HCT116 (cell line): Measurements from ENCODE around the gene ADPRS. TPM values are rescaled to one million over a fixed set of nuclear protein-coding genes. Genes with fewer than 3 reads are reported as not detected.

Experiments
- ATAC-seq: fragments of 200-7000 bp; cut with Tn5 transposase; 2 replicates; pipeline ENCODE4 v1.9.1; 2020; ENCODE audit warnings: mild to moderate bottlenecking, moderate library complexity
- BruUV-seq: library from RNA; stranded (reverse); fragments of 400-500 nt; replicated peaks from 2 replicates; lab custom pipeline; 2021; lab: Mats Ljungman, UMichigan
- CTCF ChIA-PET: fragments of 300-600 bp; sonication (Branson Sonifier 250); formaldehyde crosslinking; loops from one replicate; lab custom pipeline; 2021; ENCODE audit warnings: antibody characterized with exemption; lab: Charles Lee
- POLR2A ChIA-PET: fragments of 300-600, 350-600 bp; sonication (Branson Sonifier 250); formaldehyde crosslinking; loops from one replicate; lab custom pipeline; 2021; ENCODE audit warnings: antibody characterized with exemption; lab: Charles Lee
- RAD21 ChIA-PET, 2 experiments: fragments of 300-600 bp; sonication (Branson Sonifier 250); formaldehyde crosslinking; loops; one replicate each; lab custom pipeline; 2023; ENCODE audit warnings: low total read pairs in 2 of 2; ENCODE audit not compliant: uncharacterized antibody in 2 of 2, unreplicated experiment in 2 of 2, low non-redundant PET in 1 of 2; lab: Charles Lee
- DNase-seq: peaks from one replicate; pipeline ENCODE4 v3.0.0-alpha.2; 2010; ENCODE audit warnings: low read depth, low spot score
- H2AFZ ChIP-seq: fragments of 200-600 bp; shearing (Covaris generic), sonication (generic); 2 replicates; pipeline ENCODE4 v1.6.1; 2017; ENCODE audit warnings: low read depth, mixed run types, mixed read lengths, antibody characterized with exemption, low read length; ENCODE audit not compliant: poor library complexity, severe bottlenecking
- H3K27ac ChIP-seq: 2 replicates; pipeline ENCODE4 v1.5.1; 2012; ENCODE audit warnings: low read depth, low read length
- H3K27me3 ChIP-seq: fragments of 200-600 bp; sonication (generic); 2 replicates; pipeline ENCODE4 v1.6.1; 2016; ENCODE audit warnings: mixed run types, low read length, mixed read lengths; ENCODE audit not compliant: insufficient read depth
- H3K36me3 ChIP-seq, 2 experiments: fragments of 200-500 bp in 1 of 2; fragments of 200-600 bp in 1 of 2; sonication (Bioruptor generic) in 1 of 2; sonication (generic) in 1 of 2; 2 replicates each; pipeline versions ENCODE4 v1.5.1 to v1.6.1; 2014 to 2016; ENCODE audit warnings: low read length in 2 of 2, inconsistent platforms in 1 of 2, mixed read lengths in 1 of 2, mixed run types in 1 of 2; ENCODE audit not compliant: insufficient read depth in 2 of 2, control insufficient read depth in 1 of 2
- H3K4me1 ChIP-seq, 2 experiments: fragments of 200-600 bp in 1 of 2; sonication (generic) in 1 of 2; 2 replicates each; pipeline versions ENCODE4 v1.5.1 to v1.6.1; 2012 to 2017; ENCODE audit warnings: low read length in 2 of 2, inconsistent platforms in 1 of 2, mild to moderate bottlenecking in 1 of 2, mixed read lengths in 1 of 2, mixed run types in 1 of 2, moderate library complexity in 1 of 2; ENCODE audit not compliant: insufficient read depth in 2 of 2, control insufficient read depth in 1 of 2
- H3K4me2 ChIP-seq: fragments of 200-600 bp; sonication (generic); 2 replicates; pipeline ENCODE4 v1.6.1; 2017; ENCODE audit warnings: mixed run types, low read length, mixed read lengths
- H3K4me3 ChIP-seq, 2 experiments: fragments of 200-600 bp in 1 of 2; sonication (generic) in 1 of 2; replicated peaks in 1 of 2; 2 replicates each; pipeline ENCODE4 v1.5.1; 2011 to 2016; ENCODE audit warnings: low read length in 2 of 2, control low read depth in 1 of 2, low read depth in 1 of 2, mild to moderate bottlenecking in 1 of 2, mixed read lengths in 1 of 2, mixed run types in 1 of 2
- H3K79me2 ChIP-seq: fragments of 200-600 bp; sonication (generic); 2 replicates; pipeline ENCODE4 v1.6.1; 2017; ENCODE audit warnings: mild to moderate bottlenecking, mixed run types, low read length, moderate library complexity, mixed read lengths; ENCODE audit not compliant: insufficient read depth
- H3K9ac ChIP-seq: fragments of 200-600 bp; sonication (generic); 2 replicates; pipeline ENCODE4 v1.6.1; 2016; ENCODE audit warnings: low read length, mixed read lengths
- H3K9me2 ChIP-seq: fragments of 200-600 bp; sonication (generic), shearing (Covaris generic); 2 replicates; pipeline ENCODE4 v1.6.1; 2017; ENCODE audit warnings: mixed run types, mild to moderate bottlenecking, moderate library complexity; ENCODE audit not compliant: insufficient read depth
- H3K9me3 ChIP-seq, 2 experiments: fragments of 200-500 bp in 1 of 2; fragments of 200-600 bp in 1 of 2; sonication (Bioruptor generic) in 1 of 2; sonication (generic) in 1 of 2; 2 replicates each; pipeline ENCODE4 v1.6.1; 2014 to 2017; ENCODE audit warnings: low read length in 2 of 2, mixed read lengths in 2 of 2, inconsistent platforms in 1 of 2, low read depth in 1 of 2, mild to moderate bottlenecking in 1 of 2, mixed run types in 1 of 2, moderate library complexity in 1 of 2; ENCODE audit not compliant: control insufficient read depth in 1 of 2, insufficient read depth in 1 of 2
- H4K20me1 ChIP-seq: fragments of 200-600 bp; sonication (generic), shearing (Covaris generic); 2 replicates; pipeline ENCODE4 v1.6.1; 2017; ENCODE audit warnings: mixed run types, mild to moderate bottlenecking, moderate library complexity; ENCODE audit not compliant: insufficient read depth
- CBX3 ChIP-seq: IDR thresholded peaks from 2 replicates; pipeline ENCODE4 v1.6.1; 2012; ENCODE audit warnings: low read depth
- FOSL1 ChIP-seq: IDR thresholded peaks from 2 replicates; pipeline ENCODE4 v1.6.1; 2012; ENCODE audit warnings: low read depth
- RAD21 ChIP-seq: IDR thresholded peaks from 2 replicates; pipeline ENCODE4 v1.6.1; 2012; ENCODE audit warnings: low read depth, mild to moderate bottlenecking
- ZNF274 ChIP-seq: fragments of 200-500 bp; sonication (Bioruptor generic); IDR thresholded peaks from 2 replicates; pipeline ENCODE4 v1.6.1; 2014; ENCODE audit warnings: mild to moderate bottlenecking, low read depth, low read length, inconsistent platforms
- intact Hi-C: fragments of 100-400 bp; cut with micrococcal nuclease; formaldehyde crosslinking; loops from 2 replicates; pipeline ENCODE4 v1.10.0; 2022
- total RNA-seq: library from RNA; stranded (reverse); gene quantifications from one replicate; pipeline ENCODE4 v1.2.1, GENCODE V29; 2021; ENCODE audit not compliant: unreplicated experiment
- TF ChIP-seq, protein P1 (sequence below): IDR thresholded peaks from 2 replicates; pipeline ENCODE4 v1.6.1; 2012
- TF ChIP-seq, protein P2 (sequence below): IDR thresholded peaks from 2 replicates; pipeline ENCODE4 v1.6.1; 2012; ENCODE audit warnings: low read depth

ADPRS gene
- total RNA-seq, 1 experiment from 2014 or later = 28.2 TPM

DNA sequence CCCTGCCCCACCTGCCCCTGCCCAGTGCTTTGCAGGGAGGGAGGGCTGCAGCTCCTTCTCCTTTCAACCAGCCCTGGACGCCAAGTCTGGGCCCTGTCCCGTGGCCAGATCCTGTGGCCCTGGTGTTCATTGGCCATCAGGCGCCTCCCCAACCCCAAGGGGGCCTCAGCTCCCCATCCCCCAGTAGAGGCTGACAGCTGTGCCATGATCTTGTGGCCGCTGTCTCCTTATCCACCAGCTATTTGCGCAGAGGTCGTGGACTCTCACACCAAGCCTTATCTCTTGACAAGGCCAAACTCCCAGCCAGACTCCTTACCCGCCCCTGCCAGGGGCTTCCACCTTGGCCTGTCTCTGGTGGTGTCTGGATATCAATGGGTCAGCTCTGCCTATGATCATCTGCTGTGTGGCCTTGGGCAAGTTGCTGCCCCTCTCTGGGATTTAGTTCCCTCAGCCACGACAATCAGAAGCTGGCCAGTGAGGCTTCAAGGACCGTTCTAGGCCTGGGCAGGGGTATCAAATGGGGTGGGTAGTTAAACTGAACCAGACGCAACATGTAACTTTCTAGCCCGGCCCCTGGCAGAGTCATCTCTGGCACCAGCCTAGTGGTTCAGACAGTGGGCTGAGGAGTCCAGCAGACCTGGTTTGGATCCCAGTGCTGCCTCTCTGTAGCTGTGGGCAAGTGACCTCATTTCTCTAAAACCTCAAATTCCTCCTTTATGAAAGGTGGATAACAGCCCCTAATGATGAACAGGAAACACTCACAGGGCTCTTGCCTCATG, 39.6 kb downstream of the ADPRS start:
- H3K9ac ChIP-seq = no peak overlapping the region
- no peaks in the 10 kb centered on the region for H4K20me1 ChIP-seq
- H3K27ac ChIP-seq = no peak overlapping the region
- intact Hi-C loops = no loop called here
- RAD21 ChIA-PET = no interaction called here
- no peak overlapping the region for H3K4me2 ChIP-seq
- H3K27me3 ChIP-seq = no peaks in the 10 kb centered on the region
- ATAC-seq (no peak), DNase-seq (no peak)
- peaks cover 0 to 3% of the 10 kb centered on the region in 2 experiments; a peak in 2 of 4 replicates for H3K4me1 ChIP-seq
- no peak overlapping the region for H3K4me3 ChIP-seq
- H3K9me3 ChIP-seq = no peaks in the 10 kb centered on the region
- BruUV-seq = no TSS peak
- POLR2A ChIA-PET = no interaction called here
- CTCF ChIA-PET = interaction anchor here (1.3 to 1.5 kb wide), 2 partner anchors 21 to 32 kb away, joined by 3 to 6 read pairs; partner anchors contain the start of gene TRAPPC3
- no peak overlapping the region for H2AFZ ChIP-seq
- H3K9me2 ChIP-seq = no peaks in the 10 kb centered on the region
- H3K79me2 ChIP-seq = no peaks in the 10 kb centered on the region
- H3K36me3 ChIP-seq = no peaks in the 10 kb centered on the region
- no peak for TF ChIP-seq ZNF274
- TF ChIP-seq, protein P1, sequence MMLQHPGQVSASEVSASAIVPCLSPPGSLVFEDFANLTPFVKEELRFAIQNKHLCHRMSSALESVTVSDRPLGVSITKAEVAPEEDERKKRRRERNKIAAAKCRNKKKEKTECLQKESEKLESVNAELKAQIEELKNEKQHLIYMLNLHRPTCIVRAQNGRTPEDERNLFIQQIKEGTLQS = no peak
- TF ChIP-seq CBX3 = no peak
- TF ChIP-seq FOSL1 = no peak
- no peak for TF ChIP-seq RAD21
- TF ChIP-seq, protein P2, sequence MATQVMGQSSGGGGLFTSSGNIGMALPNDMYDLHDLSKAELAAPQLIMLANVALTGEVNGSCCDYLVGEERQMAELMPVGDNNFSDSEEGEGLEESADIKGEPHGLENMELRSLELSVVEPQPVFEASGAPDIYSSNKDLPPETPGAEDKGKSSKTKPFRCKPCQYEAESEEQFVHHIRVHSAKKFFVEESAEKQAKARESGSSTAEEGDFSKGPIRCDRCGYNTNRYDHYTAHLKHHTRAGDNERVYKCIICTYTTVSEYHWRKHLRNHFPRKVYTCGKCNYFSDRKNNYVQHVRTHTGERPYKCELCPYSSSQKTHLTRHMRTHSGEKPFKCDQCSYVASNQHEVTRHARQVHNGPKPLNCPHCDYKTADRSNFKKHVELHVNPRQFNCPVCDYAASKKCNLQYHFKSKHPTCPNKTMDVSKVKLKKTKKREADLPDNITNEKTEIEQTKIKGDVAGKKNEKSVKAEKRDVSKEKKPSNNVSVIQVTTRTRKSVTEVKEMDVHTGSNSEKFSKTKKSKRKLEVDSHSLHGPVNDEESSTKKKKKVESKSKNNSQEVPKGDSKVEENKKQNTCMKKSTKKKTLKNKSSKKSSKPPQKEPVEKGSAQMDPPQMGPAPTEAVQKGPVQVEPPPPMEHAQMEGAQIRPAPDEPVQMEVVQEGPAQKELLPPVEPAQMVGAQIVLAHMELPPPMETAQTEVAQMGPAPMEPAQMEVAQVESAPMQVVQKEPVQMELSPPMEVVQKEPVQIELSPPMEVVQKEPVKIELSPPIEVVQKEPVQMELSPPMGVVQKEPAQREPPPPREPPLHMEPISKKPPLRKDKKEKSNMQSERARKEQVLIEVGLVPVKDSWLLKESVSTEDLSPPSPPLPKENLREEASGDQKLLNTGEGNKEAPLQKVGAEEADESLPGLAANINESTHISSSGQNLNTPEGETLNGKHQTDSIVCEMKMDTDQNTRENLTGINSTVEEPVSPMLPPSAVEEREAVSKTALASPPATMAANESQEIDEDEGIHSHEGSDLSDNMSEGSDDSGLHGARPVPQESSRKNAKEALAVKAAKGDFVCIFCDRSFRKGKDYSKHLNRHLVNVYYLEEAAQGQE = no peak
